ENCODE data around the gene DLG2. TPM values are rescaled to one million over a fixed set of nuclear protein-coding genes. Genes with fewer than 3 reads are reported as not detected.

The DLG2 gene
- total RNA-seq, 2 experiments from 2014 or later = 6.9 to 8.2 TPM

- no peaks in the 10 kb centered on the region for H3K4me1 ChIP-seq (ENCODE audit: insufficient read depth, low read length, poor library complexity, severe bottlenecking)
- no peak overlapping the region for H2AFZ ChIP-seq (ENCODE audit: low read length)
- H3K4me2 ChIP-seq (ENCODE audit: low read length) = no peak overlapping the region
- no peak for TF ChIP-seq EZH2phosphoT487 (IDR thresholded peaks at IDR 0.05; ENCODE audit: borderline replicate concordance, low read depth, low read length)
- TF ChIP-seq, protein P1, sequence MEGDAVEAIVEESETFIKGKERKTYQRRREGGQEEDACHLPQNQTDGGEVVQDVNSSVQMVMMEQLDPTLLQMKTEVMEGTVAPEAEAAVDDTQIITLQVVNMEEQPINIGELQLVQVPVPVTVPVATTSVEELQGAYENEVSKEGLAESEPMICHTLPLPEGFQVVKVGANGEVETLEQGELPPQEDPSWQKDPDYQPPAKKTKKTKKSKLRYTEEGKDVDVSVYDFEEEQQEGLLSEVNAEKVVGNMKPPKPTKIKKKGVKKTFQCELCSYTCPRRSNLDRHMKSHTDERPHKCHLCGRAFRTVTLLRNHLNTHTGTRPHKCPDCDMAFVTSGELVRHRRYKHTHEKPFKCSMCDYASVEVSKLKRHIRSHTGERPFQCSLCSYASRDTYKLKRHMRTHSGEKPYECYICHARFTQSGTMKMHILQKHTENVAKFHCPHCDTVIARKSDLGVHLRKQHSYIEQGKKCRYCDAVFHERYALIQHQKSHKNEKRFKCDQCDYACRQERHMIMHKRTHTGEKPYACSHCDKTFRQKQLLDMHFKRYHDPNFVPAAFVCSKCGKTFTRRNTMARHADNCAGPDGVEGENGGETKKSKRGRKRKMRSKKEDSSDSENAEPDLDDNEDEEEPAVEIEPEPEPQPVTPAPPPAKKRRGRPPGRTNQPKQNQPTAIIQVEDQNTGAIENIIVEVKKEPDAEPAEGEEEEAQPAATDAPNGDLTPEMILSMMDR (conservative IDR thresholded peaks at IDR 0.05; ENCODE audit: low read length) = no peak
- no peaks in the 10 kb centered on the region for H3K9me2 ChIP-seq (ENCODE audit: insufficient read depth, low read length)
- intact Hi-C loops (cut with micrococcal nuclease; ENCODE audit: unreplicated experiment) = no loop called here
- H3K79me2 ChIP-seq (ENCODE audit: insufficient read depth, low read depth, low read length) = no peaks in the 10 kb centered on the region
- POLR2A ChIA-PET = interaction anchor here (0.7 kb wide), 1 partner anchor 60 kb away, joined by 3 read pairs; no protein-coding TSS in a partner anchor
- no peak overlapping the region for H3K27ac ChIP-seq (ENCODE audit: low read depth, low read length, poor library complexity, severe bottlenecking)
- H3K4me3 ChIP-seq (ENCODE audit: low read depth, low read length, poor library complexity, severe bottlenecking) = no peak overlapping the region
- CTCF ChIA-PET (ENCODE audit: unreplicated experiment) = no interaction called here
- no peaks in the 10 kb centered on the region for H3K36me3 ChIP-seq (ENCODE audit: insufficient read depth, low read length)
- BruUV-seq (replicated peaks) = no TSS peak
- no peaks in the 10 kb centered on the region for H3K9me3 ChIP-seq (ENCODE audit: low read length)
- no peak for DNase-seq (ENCODE audit: low spot score)
- no peaks in the 10 kb centered on the region for H4K20me1 ChIP-seq (ENCODE audit: insufficient read depth, low read length)
These were observed 2185.5 kb downstream of the DLG2 start for GRCh38 chr11:83441601-83442000.

DNA sequence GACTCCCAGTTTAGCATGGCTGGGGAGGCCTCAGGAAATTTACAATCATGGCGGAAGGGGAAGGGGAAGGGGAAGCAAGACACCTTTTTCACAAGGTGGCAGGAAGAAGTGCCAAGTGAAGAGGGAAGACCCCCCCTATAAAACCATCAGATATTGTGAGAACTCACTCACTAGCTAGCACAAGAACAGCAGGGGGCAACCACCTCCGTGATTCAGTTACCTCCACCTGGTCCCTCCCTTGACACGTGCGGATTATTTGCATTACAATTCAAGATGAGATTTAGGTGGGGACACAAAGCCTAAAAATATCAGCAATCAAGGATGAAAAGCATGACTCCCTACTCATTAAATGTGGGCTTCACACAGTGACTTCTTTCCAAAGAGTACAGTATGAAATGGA is 2186.0 kb downstream of the DLG2 start:
- Histone ChIP-seq H3K36me3 (ENCODE audit: insufficient read depth, low read length) (no peaks in the 10 kb centered on the region), H4K20me1 (ENCODE audit: insufficient read depth, low read length) (no peaks in the 10 kb centered on the region), H3K9me2 (ENCODE audit: insufficient read depth, low read length) (no peaks in the 10 kb centered on the region), H3K4me1 (ENCODE audit: insufficient read depth, low read length, poor library complexity, severe bottlenecking) (no peaks in the 10 kb centered on the region), H3K4me2 (ENCODE audit: low read length) (no peak overlapping the region), H3K27ac (ENCODE audit: low read depth, low read length, poor library complexity, severe bottlenecking) (no peak overlapping the region), H3K79me2 (ENCODE audit: insufficient read depth, low read depth, low read length) (no peaks in the 10 kb centered on the region), H2AFZ (ENCODE audit: low read length) (no peak overlapping the region), H3K9me3 (ENCODE audit: low read length) (no peaks in the 10 kb centered on the region), H3K4me3 (ENCODE audit: low read depth, low read length, poor library complexity, severe bottlenecking) (no peak overlapping the region)
- intact Hi-C loops (cut with micrococcal nuclease; ENCODE audit: unreplicated experiment) = no loop called here
- TF ChIP-seq, protein P1 (conservative IDR thresholded peaks at IDR 0.05; ENCODE audit: low read length) = no peak
- TF ChIP-seq EZH2phosphoT487 (IDR thresholded peaks at IDR 0.05; ENCODE audit: borderline replicate concordance, low read depth, low read length) = no peak
- CTCF ChIA-PET (ENCODE audit: unreplicated experiment) = no interaction called here
- DNase-seq (ENCODE audit: low spot score) = no peak
- BruUV-seq (replicated peaks) = no TSS peak
- POLR2A ChIA-PET = interaction anchor here (0.6 kb wide), 1 partner anchor 740 kb away, joined by 3 read pairs; no protein-coding TSS in a partner anchor

DNA sequence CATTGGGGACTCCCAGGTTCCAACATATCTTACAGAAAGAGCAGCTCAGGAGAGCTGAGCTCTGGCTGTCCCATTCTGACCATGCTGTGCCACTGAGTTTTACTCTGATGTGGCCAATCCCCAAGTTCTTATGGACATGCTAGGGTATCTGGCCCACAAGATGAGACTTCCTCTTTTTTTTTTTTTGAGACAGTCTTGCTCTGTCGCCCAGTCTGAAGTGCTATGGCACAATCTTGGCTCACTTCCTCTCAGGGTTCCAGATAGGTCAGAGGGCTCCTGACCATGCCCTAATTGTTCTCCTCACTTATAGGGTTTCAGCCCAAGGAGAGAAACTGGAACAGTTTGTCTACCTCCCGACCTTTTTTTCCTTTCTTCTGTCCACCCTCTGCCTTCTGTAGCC is 2188.7 kb downstream of the DLG2 start:
- Histone ChIP-seq H3K79me2 (ENCODE audit: insufficient read depth, low read depth, low read length) (no peaks in the 10 kb centered on the region), H3K9me3 (ENCODE audit: low read length) (no peaks in the 10 kb centered on the region), H3K4me2 (ENCODE audit: low read length) (no peak overlapping the region), H2AFZ (ENCODE audit: low read length) (no peak overlapping the region), H3K36me3 (ENCODE audit: insufficient read depth, low read length) (no peaks in the 10 kb centered on the region), H3K27ac (ENCODE audit: low read depth, low read length, poor library complexity, severe bottlenecking) (no peak overlapping the region), H3K4me3 (ENCODE audit: low read depth, low read length, poor library complexity, severe bottlenecking) (no peak overlapping the region), H4K20me1 (ENCODE audit: insufficient read depth, low read length) (no peaks in the 10 kb centered on the region), H3K9me2 (ENCODE audit: insufficient read depth, low read length) (no peaks in the 10 kb centered on the region), H3K4me1 (ENCODE audit: insufficient read depth, low read length, poor library complexity, severe bottlenecking) (no peaks in the 10 kb centered on the region)
- no TSS peak for BruUV-seq (replicated peaks)
- POLR2A ChIA-PET = interaction anchor here (0.8 kb wide), 1 partner anchor 12 kb away, joined by 3 read pairs; no protein-coding TSS in a partner anchor
- no peak for DNase-seq (ENCODE audit: low spot score)
- TF ChIP-seq, protein P1 (conservative IDR thresholded peaks at IDR 0.05; ENCODE audit: low read length) = no peak
- no peak for TF ChIP-seq EZH2phosphoT487 (IDR thresholded peaks at IDR 0.05; ENCODE audit: borderline replicate concordance, low read depth, low read length)
- intact Hi-C loops (cut with micrococcal nuclease; ENCODE audit: unreplicated experiment) = no loop called here
- CTCF ChIA-PET (ENCODE audit: unreplicated experiment) = no interaction called here
